Keratinocyte (primary cell): ENCODE measurements around the gene PARK7. TPM values are rescaled to one million over a fixed set of nuclear protein-coding genes. Genes with fewer than 3 reads are reported as not detected.
"Not testable (repeated sequence)": the region's sequence is repeated elsewhere in the genome, so short reads cannot be mapped to it uniquely, and the experiment has no call there.

Experiments
- DNase-seq: peaks from one replicate; pipeline ENCODE4 v3.0.0-alpha.2; 2011; ENCODE audit warnings: low read depth, missing footprints, low spot score
- FAIRE-seq: peaks from 2 replicates; lab custom pipeline; 2011; peaks lifted over from hg19 to GRCh38; lab: Jason Lieb, UNC
- H2AFZ ChIP-seq: 2 replicates; pipeline ENCODE4 v1.6.0; 2012; ENCODE audit warnings: low read length, control low read depth, inconsistent platforms; ENCODE audit not compliant: control insufficient read depth
- H3K27ac ChIP-seq: 2 replicates; pipeline ENCODE4 v1.5.1; 2011; ENCODE audit warnings: low read length; ENCODE audit not compliant: control insufficient read depth, insufficient read depth
- H3K27me3 ChIP-seq: 3 replicates; pipeline ENCODE4 v1.6.0; 2011; ENCODE audit warnings: low read length; ENCODE audit not compliant: control insufficient read depth, insufficient read depth; ENCODE audit errors: extremely low read depth
- H3K36me3 ChIP-seq, 2 experiments: 2 replicates in 1 of 2; 3 replicates in 1 of 2; pipeline ENCODE4 v1.5.1; 2011; ENCODE audit warnings: low read length in 2 of 2, mild to moderate bottlenecking in 1 of 2; ENCODE audit not compliant: control insufficient read depth in 2 of 2, insufficient read depth in 2 of 2; ENCODE audit errors: extremely low read depth in 1 of 2
- H3K4me1 ChIP-seq: 3 replicates; pipeline ENCODE4 v1.5.1; 2011; ENCODE audit warnings: low read length; ENCODE audit not compliant: control insufficient read depth, insufficient read depth; ENCODE audit errors: extremely low read depth
- H3K4me2 ChIP-seq: 3 replicates; pipeline ENCODE4 v1.6.0; 2011; ENCODE audit warnings: low read depth, low read length; ENCODE audit not compliant: control insufficient read depth, insufficient read depth; ENCODE audit errors: extremely low read depth
- H3K4me3 ChIP-seq, 3 experiments: fragments of 200-600 bp in 1 of 3; sonication (generic) in 1 of 3; 2 replicates in 2 of 3; 3 replicates in 1 of 3; pipeline ENCODE4 v1.5.1; 2011 to 2016; ENCODE audit warnings: low read length in 3 of 3, mild to moderate bottlenecking in 3 of 3, control low read depth in 2 of 3, inconsistent platforms in 1 of 3, low read depth in 1 of 3, mixed read lengths in 1 of 3, mixed run types in 1 of 3, moderate library complexity in 1 of 3; ENCODE audit not compliant: control insufficient read depth in 2 of 3, insufficient read depth in 2 of 3; ENCODE audit errors: extremely low read depth in 1 of 3
- H3K79me2 ChIP-seq: 2 replicates; pipeline ENCODE4 v1.6.0; 2012; ENCODE audit warnings: low read length; ENCODE audit not compliant: control insufficient read depth, insufficient read depth
- H3K9ac ChIP-seq: 3 replicates; pipeline ENCODE4 v1.6.0; 2011; ENCODE audit warnings: low read length; ENCODE audit not compliant: control insufficient read depth, insufficient read depth; ENCODE audit errors: extremely low read depth
- H3K9me1 ChIP-seq: 3 replicates; pipeline ENCODE4 v1.6.0; 2011; ENCODE audit warnings: low read length; ENCODE audit not compliant: control insufficient read depth, insufficient read depth; ENCODE audit errors: extremely low read depth
- H3K9me3 ChIP-seq: 2 replicates; pipeline ENCODE4 v1.5.1; 2012; ENCODE audit warnings: low read depth, low read length; ENCODE audit not compliant: control insufficient read depth
- H4K20me1 ChIP-seq: 3 replicates; pipeline ENCODE4 v1.6.0; 2011; ENCODE audit warnings: low read length; ENCODE audit not compliant: control insufficient read depth, insufficient read depth; ENCODE audit errors: extremely low read depth
- EZH2 ChIP-seq: IDR thresholded peaks from one replicate; pipeline ENCODE4 v1.6.1; 2012; ENCODE audit warnings: inconsistent platforms, mild to moderate bottlenecking, low read length, moderate library complexity
- dilution Hi-C: fragments of 300-500 bp; cut with MboI; formaldehyde crosslinking; loops from one replicate; pipeline ENCODE4 v1.7.0; 2020; ENCODE audit warnings: low sequenced_read_pairs; ENCODE audit not compliant: extremely low pct_ligation_motif_present
- polyA plus RNA-seq, 5 experiments: library from polyadenylated mRNA; depleted of rRNA in 3 of 5; stranded (reverse) in 3 of 5; stranded (forward) in 1 of 5; unstranded in 1 of 5; fragments of >200 nt; gene quantifications; 1 replicate in 1 of 5; 2 replicates in 3 of 5; 3 replicates in 1 of 5; pipeline versions ENCODE4 v1.2.1 to v1.2.3, GENCODE V29; 2011 to 2012; ENCODE audit warnings: missing spikeins in 2 of 5, low read depth in 1 of 5, low replicate concordance in 1 of 5
- TF ChIP-seq, protein P1 (sequence below), 3 experiments: IDR thresholded peaks in 1 of 3; conservative IDR thresholded peaks in 1 of 3; optimal IDR thresholded peaks in 1 of 3; 2 replicates in 2 of 3; 3 replicates in 1 of 3; pipeline versions ENCODE3 to v1.5.1; 2011; ENCODE audit warnings: low read length in 3 of 3, mild to moderate bottlenecking in 3 of 3, moderate library complexity in 2 of 3, control low read depth in 1 of 3, inconsistent platforms in 1 of 3; ENCODE audit not compliant: insufficient read depth in 2 of 3; ENCODE audit errors: extremely low read depth in 1 of 3

The PARK7 gene
- polyA plus RNA-seq, 1 donor (not counting 4 experiments of a cell fraction or from before 2014, with no cell fraction given) = 502 TPM

DNA sequence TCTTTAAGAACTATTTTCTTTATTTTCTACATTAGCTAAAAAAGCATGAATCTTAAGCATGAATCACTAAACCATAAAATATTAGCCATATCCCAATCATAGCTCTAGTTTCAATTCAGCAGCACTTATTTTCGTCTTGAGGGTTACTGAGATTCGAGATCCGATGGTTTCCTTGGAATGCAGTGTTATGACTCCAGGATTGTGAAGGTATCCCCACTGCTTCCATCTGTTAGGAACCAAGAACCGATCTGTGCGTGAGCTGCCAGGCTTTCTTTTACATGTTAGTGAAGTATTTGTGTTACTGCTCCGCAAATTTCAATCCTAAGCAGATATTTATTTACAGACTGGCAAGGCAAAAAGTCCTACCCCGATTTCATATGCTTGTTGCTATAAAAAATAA is 39.7 kb upstream of the PARK7 start:
- H3K36me3 ChIP-seq = no peaks in the 10 kb centered on the region
- H3K79me2 ChIP-seq = no peaks in the 10 kb centered on the region
- H3K27me3 ChIP-seq = no peaks in the 10 kb centered on the region
- H4K20me1 ChIP-seq = no peaks in the 10 kb centered on the region
- TF ChIP-seq EZH2 = no peak
- TF ChIP-seq, protein P1, sequence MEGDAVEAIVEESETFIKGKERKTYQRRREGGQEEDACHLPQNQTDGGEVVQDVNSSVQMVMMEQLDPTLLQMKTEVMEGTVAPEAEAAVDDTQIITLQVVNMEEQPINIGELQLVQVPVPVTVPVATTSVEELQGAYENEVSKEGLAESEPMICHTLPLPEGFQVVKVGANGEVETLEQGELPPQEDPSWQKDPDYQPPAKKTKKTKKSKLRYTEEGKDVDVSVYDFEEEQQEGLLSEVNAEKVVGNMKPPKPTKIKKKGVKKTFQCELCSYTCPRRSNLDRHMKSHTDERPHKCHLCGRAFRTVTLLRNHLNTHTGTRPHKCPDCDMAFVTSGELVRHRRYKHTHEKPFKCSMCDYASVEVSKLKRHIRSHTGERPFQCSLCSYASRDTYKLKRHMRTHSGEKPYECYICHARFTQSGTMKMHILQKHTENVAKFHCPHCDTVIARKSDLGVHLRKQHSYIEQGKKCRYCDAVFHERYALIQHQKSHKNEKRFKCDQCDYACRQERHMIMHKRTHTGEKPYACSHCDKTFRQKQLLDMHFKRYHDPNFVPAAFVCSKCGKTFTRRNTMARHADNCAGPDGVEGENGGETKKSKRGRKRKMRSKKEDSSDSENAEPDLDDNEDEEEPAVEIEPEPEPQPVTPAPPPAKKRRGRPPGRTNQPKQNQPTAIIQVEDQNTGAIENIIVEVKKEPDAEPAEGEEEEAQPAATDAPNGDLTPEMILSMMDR (optimal IDR thresholded peaks at IDR 0.05 in 1 of 3, IDR thresholded peaks at IDR 0.05 in 1 of 3, conservative IDR thresholded peaks at IDR 0.05 in 1 of 3; ENCODE audit: extremely low read depth in 1 of 3, insufficient read depth in 2 of 3, low read length in 3 of 3) = no peak
- no peaks in the 10 kb centered on the region for H3K9me1 ChIP-seq
- H2AFZ ChIP-seq = no peak overlapping the region
- dilution Hi-C loops = no loop called here
- no peaks in the 10 kb centered on the region for H3K9me3 ChIP-seq
- FAIRE-seq = no peak
- no peak for DNase-seq
- no peak overlapping the region for H3K4me3 ChIP-seq
- H3K9ac ChIP-seq = no peak overlapping the region
- H3K4me1 ChIP-seq = no peaks in the 10 kb centered on the region
- no peak overlapping the region for H3K27ac ChIP-seq
- H3K4me2 ChIP-seq = no peak overlapping the region

DNA sequence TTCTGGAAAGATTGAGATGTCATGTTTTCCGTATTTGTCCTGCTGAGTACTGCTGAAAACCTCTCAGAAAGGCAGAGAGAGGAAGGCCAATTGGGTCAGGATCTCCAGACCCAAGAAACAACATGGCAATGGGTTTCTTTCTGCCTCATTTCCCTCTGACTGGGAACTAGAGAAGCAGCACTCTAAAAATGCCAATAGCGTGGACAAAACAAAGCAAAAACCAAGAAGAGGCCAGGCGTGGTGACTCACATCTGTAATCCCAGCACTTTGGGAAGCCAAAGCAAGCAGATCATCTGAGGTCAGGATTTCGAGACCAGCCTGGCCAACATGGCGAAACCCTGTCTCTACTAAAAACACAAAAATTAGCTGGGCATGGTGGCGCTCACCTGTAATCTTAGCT is 39.2 kb upstream of the PARK7 start:
- no peaks in the 10 kb centered on the region for H3K9me1 ChIP-seq
- no peaks in the 10 kb centered on the region for H3K9me3 ChIP-seq
- no peak overlapping the region for H3K27ac ChIP-seq
- no peaks in the 10 kb centered on the region for H4K20me1 ChIP-seq
- H3K4me1 ChIP-seq = no peaks in the 10 kb centered on the region
- dilution Hi-C loops = no loop called here
- TF ChIP-seq, protein P1 (optimal IDR thresholded peaks at IDR 0.05 in 1 of 3, IDR thresholded peaks at IDR 0.05 in 1 of 3, conservative IDR thresholded peaks at IDR 0.05 in 1 of 3; ENCODE audit: extremely low read depth in 1 of 3, insufficient read depth in 2 of 3, low read length in 3 of 3) = no peak
- no peak for TF ChIP-seq EZH2
- H3K27me3 ChIP-seq = no peaks in the 10 kb centered on the region
- H2AFZ ChIP-seq = no peak overlapping the region
- H3K36me3 ChIP-seq = no peaks in the 10 kb centered on the region
- DNase-seq (no peak), FAIRE-seq (no peak)
- H3K4me2 ChIP-seq = no peak overlapping the region
- no peaks in the 10 kb centered on the region for H3K79me2 ChIP-seq
- H3K4me3 ChIP-seq = no peak overlapping the region
- no peak overlapping the region for H3K9ac ChIP-seq

DNA sequence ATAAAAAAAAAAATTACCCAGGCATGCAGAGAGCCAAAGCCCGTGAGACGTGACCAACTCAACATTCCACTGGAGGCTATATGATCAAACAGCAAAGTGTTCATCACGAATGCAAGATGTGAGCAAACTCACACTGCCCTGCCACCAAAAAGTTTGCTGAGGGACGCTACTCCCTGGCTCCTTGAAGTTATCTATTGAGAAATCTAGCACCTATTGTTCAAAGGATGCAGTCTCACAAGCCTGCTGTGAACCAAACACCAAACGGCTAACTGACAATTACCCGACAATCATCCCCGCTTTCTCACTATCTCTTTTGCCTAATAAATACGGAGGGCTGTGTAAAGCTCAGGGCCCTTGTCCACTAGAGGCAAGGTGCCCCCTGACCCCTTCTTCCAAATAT is 34.5 kb upstream of the PARK7 start:
- H3K9ac ChIP-seq, H3K4me2 ChIP-seq, DNase-seq, H3K79me2 ChIP-seq, H3K36me3 ChIP-seq, H3K9me3 ChIP-seq, dilution Hi-C loops, FAIRE-seq, H4K20me1 ChIP-seq, H3K27me3 ChIP-seq, H3K9me1 ChIP-seq, H3K27ac ChIP-seq, H3K4me3 ChIP-seq, H2AFZ ChIP-seq, H3K4me1 ChIP-seq: not testable (repeated sequence)
